Measurements from ENCODE around the gene PDE7B.

Gene PDE7B

DNA sequence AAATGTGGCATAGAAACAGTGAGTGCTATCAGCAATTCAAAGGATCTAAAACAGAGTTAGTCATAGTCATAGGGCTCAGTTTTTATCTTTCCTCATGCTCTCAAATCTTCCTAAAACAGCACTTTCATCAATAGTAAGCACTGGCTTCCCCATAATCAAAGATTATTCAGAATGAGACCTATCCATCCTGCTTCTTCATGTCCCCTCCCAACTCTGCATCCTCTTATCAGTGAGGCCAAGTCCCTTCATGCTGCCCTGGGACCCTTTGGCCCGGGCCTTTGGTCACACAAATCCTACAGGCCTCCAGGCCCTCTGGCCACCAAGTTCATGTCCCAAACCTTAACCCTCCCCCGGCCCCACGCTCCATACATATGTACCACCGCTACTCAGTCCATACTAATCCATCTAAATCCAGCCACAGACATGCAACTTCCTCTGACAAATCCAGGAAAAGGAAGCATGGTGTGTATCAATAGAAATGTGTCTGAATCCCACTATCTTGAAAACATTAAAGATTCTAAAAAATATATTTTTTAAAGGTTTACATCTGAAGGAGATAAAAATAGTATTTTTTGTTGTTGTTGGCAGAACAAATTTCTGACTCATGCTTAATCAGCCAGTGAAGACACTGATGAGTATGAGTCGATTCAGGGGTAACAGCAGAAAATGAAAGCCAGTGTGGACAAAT is 143.5 kb downstream of the PDE7B start:
- DNase-seq: no peak

DNA sequence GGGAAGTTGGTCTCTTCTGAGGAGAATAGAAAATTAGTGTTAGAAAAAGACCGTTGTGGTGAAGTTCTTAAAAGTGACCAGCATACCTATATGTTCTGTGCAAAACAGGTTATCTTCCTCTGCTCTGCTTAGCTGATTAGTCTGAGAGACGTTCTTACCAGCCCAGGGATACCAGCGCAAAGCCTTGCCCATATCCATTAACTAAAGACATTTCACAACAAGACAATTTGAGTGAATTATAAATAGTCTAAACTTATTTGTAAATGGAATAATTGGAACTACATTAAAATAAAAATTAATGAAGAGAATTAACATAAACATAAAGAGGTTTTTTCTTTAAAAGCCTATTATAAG is 144.0 kb downstream of the PDE7B start:
- DNase-seq: no peak

DNA sequence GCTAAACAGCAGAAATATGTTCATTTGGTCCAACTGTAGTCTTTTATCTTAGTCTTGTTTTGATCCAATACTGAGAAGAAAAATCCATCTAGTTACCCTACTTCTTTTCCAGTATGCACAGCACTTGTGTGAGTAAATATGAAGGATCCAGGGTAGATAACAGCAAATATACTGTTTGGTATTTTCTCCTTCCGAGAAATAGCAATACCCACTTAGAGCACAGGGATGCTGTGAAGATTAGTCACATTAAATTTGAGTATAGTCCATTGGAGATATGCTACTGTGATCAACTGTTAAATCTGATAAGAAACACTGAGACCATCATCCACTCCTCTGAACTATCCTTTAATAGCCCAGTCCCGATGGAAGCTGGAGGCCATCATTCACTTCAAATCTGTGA is 145.2 kb downstream of the PDE7B start:
- DNase-seq: no peak

DNA sequence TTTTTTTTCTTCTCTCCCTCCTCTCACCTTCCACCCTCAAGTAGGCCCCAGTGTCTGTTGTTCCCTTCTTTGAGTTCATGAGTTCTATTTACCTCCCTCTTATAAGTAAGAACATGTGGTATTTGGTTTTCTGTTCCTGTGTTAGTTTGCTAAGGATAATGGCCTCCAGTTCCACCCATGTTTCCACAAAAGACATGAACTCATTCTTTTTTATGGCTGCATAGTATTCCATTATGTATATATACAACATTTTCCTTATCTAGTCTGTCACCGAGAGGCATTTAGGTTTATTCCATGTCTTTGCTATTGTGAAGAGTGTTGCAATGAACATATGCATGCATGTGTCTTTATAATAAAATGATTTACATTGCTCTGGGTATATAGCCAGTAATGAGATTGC is 147.9 kb downstream of the PDE7B start:
- no peak for DNase-seq

DNA sequence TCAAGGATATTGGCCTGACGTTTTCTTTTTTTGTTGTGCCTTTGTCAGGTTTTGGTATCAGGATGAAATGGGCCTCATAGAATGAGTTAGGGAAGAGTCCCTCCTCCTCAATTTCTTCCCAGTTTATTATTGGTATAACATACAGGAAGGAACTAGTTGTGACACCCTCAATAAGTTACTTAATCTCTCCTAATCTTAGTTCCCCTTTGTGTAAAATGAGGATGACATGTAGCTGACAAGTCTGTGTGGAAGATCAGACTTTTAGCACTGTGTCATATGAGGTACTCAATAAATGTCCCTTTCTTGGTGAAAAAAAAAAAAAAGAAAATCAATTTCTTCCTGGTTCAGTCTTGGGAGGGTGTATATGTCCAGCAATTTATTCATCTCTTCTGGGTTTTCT is 155.8 kb downstream of the PDE7B start:
- no peak for DNase-seq

DNA sequence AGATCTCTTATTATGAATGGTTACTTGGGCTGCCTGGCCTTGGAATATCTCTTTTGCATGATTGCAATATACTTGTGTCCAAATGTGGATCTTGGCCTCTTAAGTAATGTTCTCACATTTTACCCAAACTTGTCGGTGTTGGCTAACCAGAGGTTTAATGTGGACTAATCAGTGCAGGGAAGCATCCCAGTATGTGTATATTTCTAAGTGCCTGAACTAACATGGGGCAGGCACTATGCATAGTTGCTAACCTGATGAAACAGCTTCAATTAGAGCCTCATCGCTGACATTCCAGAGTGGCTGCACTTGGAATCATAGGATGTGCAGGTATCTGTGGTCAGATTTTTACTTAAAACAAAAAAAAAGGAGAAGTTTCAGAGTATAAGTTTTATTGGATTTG is 160.0 kb downstream of the PDE7B start:
- no peak for DNase-seq

DNA sequence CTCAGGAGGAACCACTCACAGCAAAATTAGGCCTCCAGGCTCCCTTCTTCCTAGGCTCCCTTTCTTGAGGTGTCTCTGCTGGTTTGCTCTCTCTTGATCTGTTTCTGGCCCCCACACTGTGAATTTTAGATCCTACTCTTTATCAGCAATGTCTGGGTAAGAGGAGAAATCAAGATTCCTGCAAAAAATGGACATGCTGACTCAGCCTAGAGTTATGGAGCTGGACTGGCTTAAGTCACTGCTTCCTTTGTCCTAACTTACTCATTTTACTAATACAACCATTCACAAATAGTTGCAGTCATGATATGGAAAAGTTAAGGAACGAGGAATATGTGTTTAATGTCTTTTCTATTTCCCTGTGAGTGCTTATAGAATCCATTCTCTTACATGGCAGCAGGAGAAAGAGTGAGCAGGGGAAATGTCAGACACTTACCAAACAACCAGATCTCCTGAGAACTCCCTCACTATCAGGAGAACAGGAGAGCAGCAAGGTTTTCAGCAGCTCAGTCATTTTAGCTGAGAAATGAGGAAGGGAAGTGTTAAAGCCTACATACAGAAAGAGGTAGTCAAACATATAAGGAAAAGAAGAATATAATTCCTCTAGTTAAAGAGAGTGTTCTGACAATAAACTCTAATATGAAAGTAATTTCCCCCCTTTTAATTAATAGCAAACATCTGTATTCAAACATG is 160.8 kb downstream of the PDE7B start:
- DNase-seq: no peak

DNA sequence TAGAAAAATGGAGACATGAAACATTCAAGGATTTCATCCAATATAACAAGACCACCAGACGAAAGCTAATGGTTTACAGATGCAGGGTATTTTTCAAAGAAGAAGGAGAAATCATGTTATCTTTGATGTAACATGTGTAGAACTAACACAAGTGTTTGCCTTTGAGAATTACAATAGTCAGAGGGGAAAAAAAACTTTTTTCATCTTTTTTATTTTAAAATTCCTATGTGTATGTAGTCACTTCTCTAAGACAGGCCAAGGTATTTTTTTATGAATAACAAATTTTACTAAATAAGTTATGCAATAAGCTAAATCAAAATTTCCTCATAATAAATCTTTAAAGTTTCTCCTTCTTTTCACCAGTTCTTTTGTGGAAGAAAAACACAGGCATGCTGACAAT is 161.4 kb downstream of the PDE7B start:
- no peak for DNase-seq

DNA sequence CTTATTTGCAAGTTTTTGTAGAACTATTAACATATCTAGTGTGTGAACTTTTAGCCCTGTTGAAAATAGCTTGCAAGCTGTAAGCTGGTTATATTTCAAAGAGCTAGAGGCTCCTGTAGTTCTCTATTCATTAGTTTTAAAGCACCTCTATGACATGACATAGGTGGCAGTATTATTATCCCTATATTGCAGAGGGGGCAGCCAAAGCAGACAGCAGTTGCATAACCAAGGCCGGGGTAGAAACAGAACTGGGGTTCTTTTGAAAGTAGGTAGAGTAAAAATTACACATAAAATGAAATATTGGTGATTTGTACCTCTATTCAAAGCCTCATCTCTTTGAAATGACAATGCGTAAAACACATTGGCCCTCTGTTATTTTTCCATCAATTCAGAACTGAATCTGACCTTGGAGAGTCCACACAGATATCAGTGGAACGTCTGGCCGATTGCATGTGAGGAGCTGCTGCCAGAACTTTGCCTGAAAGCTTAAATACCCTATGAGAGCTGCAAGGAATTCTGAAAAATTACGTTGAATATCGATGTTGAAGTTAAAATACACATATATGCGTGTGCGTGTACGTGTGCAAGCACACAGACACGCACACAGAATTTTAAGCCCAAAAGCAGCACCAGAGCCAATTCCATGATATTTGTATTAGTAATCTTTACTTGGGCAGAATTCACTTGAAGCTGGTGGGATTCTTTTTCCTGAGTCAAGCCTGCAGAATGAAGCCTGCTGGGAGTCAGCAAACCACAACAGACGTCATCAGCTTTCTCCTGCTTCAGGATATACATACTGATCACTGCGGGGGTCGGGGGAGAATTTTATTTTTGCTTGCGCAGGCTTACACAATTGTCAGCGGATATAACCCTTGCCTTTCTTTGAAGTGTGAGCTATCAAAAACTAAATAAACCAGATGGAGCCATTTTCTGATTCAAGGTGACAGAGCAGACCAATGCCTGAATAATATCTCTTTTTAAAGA is 163.2 kb downstream of the PDE7B start:
- no peak for DNase-seq

DNA sequence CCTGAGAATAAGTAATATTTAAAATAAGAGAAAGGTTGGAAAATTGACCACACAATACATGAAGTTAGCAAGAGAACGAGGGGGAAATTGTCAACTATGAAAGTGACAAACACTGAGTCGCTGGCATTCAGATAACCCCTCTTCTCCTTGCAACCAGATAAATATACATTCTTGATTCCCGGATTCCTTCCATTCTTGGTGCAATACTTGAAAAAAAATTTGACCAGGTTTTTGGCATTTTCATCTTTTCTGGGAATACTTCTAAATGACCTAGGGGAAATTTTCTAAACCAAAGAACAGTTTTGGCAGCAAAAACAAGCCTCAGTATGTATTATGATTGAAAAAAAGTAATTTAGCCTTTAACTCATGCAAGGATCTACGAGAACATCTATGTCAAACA is 164.0 kb downstream of the PDE7B start:
- no peak for DNase-seq

DNA sequence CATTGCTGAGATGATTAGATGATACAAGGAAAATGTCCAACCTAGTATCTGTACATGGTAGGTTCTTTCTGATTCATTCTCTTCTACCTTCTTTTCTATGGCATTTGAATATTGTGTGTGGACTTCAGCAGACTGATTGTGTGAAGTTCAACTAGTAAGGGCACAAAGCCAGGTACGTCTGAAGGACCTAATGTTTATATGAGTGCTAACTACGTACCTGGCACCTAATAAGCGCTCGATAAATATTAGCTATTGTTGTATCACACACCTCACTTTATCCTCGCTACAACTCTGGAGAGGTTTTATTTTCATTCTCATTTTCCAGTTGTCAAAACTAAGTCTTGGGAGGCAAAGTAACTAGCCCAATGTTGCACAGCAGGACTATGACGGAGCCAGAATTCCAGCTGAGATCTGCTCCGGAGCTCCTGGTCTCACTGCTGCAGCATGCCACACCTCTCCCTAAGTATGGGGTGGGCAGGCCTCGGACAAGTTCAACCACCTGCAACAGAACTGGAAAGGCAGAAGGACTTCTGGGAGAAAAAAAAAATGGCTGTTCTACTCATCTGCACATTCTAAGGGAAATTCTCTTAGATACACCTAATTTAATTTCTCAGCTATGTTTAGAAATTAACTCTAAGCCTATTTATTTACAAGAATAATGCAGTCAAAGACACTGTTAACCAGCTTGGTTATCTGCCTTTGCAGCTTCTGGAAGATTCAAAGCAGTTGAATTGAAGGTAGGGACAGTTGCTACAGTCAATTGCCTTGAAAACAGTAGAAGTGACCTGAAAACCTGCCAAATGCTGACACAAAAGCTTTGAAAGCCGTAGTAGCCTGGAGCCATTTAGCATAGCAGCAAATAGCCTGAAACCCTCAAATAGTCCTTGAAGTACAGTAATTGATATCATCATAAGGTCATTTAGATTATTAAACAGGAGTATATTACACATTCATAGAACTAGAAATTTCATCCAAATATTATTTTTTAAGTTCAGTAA is 165.0 kb downstream of the PDE7B start:
- peak; percentile 93 for DNase-seq

DNA sequence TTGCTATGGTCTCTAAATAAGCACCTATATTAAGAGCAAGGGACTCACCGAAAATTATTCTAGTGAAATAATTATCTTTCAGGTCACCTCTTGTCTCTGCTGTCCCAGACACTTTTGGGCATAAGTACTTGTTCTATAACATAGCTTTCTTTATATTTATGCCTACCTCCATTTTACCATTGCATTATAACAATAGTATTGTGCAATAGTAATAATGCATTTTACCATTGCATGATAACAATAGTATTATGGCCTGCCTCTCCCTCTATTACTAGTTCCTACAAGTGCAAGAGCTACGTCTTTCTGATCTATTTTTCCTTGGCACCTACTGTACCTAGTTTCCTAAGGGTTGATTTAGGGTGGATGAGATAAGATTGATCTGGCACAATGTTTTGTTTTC is 169.2 kb downstream of the PDE7B start:
- no peak for DNase-seq

DNA sequence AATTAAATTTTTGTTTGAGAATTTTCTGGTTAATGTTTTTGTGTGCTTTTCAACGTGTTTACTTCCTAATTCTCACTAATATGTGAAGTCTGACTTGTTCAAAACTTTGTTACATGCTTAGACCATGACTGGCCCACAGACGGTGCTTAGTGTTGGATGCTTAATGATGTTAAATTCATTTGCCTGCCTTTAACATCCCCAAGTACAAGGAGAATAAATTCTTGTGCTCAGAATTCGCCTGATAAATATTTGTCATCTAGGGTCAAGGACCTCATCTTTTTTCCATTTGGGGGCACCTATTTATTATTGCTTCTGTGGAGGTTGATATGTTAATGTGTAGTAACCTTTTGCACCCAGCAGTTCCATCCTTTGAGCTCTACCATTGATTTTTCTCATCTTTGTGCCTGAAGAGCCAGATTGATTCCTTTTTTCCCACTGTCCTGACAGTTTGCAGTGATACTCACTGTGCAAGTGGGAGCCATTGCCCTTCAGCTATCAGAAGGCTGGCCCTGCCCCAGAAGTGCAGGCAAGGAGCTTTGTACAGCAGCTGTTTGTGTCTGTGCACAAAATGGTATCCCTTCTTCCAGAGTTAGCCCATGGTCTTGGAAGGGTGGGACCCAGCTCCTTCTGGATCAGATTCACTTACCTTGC is 170.8 kb downstream of the PDE7B start:
- DNase-seq: no peak

DNA sequence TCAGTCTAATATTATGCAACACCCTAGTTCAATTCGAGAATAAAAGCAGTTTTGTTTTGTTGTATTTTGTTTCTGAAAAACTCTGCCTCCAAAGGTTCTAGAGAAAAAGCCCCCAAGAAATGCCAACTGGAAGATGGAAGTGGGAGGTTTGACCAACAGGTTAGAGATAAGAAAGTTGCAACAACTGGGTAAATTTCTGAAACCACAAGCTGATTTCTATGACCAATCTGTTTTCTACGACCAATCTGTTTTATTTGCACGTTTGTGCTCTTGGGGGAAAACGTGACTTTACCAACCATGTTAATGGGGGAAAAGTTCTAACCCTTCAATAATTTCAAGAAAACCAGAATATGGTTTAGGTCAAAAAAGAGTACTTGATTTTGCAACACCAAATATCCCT is 173.2 kb downstream of the PDE7B start:
- DNase-seq: no peak

DNA sequence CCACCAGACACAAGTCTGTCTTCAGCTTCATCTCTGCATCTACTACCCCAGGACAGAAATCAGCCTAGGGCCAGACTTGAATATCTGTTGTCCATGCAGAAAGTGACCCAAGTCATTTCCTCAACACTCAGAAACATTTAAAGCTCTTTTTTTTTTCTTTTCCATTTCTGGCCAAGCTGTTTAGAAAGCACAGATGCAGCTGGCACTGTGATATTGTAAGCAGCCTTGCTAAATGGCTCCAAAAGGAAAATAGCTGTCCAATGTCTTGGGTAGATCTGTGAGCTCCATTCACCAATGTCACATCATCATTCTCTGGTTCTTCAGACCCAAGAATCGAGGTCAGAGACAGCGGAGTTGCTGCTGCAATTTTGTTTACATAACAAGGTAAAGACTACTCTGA is 174.2 kb downstream of the PDE7B start:
- no peak for DNase-seq

DNA sequence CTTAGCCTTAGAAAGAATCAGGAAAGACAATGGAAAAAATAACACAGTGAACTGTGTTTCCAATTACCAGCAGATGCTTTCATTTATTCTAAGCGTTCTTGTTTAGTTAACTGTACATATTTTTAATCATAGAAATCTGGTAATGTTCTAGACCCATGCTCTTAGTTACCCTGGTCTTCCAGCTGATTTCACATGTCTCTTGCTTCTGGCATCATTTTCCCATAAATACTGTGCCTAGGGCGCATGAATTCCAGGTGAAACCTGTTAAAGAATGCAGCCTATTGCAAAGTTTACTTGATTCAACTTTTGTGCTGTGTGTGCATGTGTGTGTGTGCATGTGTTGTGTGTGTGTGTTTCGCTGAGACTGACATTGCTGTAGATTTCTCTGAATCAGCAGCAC is 178.6 kb downstream of the PDE7B start:
- DNase-seq: no peak

DNA sequence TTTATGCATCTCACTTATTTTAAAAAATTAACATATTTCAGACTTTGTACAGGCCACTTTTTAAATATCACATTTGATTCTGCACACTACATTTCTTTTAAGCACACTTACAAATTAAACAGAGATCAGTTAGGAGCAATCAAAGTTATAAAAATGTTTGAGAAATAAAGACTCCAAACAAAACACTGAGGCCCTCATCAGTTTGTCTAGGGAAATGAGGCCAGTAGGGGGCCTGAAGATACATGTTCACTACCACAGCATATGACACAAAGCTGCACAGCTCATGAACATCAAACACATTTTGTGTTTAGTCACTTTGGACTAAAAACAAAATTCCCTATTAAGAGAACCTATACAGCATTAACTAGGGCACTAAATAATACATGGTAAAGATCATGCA is 180.5 kb downstream of the PDE7B start:
- no peak for DNase-seq

DNA sequence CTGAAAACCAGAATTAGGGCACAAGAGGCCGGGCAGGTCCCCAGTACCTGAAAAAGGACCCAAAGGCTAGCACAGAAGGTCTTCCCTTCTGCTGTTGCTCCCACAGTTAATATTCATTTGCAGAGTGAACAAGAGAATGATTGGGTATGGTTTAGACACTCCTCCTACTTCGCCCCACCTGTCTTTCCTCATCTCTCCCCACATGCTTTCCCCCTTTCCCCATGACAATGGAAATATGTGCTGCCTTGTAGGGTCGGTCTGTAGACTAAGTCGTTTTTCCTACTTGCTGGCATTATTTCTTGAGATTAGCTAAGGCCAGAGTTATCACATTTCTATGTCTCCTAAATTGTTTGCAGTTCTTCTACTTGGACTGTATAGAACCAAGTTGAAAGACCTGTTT is 181.9 kb downstream of the PDE7B start:
- DNase-seq: no peak

DNA sequence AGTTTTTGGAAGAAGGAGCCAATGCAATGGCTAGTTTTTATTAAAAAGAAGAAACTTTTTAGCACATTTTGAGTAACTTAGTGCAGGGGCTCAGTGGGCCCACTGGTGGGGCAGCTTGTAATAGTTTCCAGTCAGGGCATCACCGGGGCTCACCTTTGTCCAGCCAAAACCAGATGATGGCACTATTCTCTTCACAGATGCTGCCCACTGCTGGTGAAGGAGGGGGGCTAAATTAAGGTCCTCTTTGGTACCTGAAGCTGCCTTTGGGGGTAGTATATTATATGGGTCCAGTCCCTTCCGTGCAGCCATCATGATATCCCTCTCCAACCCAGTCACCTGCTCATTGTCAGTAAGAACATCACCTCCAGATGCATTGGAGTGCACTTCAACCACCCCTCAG is 182.9 kb downstream of the PDE7B start:
- no peak for DNase-seq

DNA sequence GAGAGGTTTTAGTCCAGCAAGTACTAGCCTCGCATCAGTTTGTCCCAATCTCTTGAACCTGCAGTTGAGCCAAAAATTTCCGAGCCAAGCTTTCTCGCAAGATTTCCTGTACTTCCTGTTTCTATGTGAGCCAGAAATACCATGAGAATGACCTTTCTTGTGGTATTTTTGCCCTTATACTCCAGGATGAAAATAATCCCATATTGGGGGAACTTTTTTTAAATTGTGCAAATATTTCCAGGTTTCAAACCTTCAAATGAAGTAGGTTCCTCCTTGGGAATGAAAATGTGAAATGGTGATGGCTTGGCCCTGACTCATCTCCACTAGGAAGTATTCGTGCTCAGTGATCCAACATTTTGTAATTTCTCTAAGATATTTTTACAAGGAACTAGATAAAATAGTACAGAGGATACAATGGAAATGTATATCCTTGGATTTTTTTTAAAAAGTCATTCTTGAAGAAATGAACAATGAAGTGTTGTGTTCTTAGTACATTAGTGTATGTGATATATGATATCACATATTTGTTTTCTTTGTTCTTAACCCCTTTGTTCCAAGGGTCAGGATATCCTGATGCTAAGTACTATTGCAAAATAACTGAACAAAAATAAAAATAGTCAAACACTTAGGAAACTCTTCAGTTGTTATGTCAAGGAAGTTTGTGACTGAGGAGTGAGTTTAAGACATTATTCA is 184.0 kb downstream of the PDE7B start:
- no peak for DNase-seq

DNA sequence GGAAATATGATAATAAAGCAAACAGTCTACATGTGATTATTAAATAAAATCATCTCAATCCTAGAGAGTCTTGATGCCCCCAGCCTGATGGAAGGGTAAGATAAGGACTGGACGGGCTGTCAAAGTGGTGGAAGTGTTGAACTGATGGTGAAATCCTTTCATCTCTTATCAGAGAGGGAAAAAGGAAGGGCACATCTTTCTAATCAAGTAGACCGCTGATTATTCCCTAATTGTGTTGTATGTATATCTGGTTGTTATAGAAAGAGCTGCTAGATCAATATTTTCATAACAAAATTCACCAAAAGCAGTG is 184.5 kb downstream of the PDE7B start:
- DNase-seq: no peak

DNA sequence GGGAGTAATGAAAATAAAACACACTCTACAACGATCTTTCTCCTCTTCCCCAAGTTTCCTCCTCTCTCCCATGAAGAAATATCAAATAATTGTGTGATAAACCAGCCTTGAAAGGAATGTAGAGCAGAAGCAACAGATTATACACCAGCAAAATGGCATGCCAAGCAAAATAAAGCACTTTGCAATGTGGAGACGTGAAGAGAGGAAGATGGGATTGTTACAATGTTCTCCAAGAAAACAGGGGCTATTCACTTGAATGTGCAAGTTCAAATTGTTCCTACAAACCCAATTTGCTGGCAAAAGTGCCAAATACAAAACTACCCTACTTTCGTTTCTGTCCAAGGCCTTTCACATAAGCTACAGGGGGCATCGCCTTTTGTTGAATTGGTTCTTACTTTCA is 185.1 kb downstream of the PDE7B start:
- no peak for DNase-seq

Measured in DMS79 treated with DMSO at 0.1 percent for 48 hours (cell line).